Measurements from ENCODE around the gene BLOC1S4.

DNA sequence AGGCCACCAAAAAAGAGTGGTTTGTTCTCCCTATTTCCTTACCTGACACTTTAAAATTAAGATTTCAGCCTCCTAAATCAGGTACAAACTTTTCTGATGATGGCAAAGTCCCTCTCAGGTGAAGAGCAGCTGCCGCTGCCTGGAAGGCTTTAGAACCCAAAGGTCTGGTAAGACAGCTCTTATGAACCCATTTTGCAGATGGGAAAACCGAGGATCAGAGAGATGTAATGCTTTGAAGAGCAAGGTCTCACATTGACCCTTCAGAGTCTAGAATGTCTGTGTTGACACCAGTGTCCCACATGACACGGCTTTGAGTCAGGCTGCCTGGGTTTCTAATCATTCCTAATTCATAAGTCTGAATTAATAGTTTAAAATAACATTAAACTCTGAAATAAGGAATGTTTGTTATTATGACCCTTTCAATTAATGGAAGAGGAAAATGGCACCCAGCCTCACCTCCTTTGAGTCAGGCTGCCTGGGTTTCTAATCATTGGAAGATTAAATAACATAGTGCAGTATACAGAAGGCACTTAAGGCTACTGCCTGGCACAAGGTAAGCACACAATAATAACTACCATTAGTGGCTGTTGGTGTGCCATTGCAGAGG, 38.6 kb downstream of the BLOC1S4 start:
- TF ChIP-seq, protein P1, sequence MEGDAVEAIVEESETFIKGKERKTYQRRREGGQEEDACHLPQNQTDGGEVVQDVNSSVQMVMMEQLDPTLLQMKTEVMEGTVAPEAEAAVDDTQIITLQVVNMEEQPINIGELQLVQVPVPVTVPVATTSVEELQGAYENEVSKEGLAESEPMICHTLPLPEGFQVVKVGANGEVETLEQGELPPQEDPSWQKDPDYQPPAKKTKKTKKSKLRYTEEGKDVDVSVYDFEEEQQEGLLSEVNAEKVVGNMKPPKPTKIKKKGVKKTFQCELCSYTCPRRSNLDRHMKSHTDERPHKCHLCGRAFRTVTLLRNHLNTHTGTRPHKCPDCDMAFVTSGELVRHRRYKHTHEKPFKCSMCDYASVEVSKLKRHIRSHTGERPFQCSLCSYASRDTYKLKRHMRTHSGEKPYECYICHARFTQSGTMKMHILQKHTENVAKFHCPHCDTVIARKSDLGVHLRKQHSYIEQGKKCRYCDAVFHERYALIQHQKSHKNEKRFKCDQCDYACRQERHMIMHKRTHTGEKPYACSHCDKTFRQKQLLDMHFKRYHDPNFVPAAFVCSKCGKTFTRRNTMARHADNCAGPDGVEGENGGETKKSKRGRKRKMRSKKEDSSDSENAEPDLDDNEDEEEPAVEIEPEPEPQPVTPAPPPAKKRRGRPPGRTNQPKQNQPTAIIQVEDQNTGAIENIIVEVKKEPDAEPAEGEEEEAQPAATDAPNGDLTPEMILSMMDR (IDR thresholded peaks at IDR 0.05), result no peak
- TF ChIP-seq POLR2AphosphoS5 (IDR thresholded peaks at IDR 0.05) (no peak), POLR2A (IDR thresholded peaks at IDR 0.05) (no peak)
